ENCODE data around the gene CYP21A2.

DNA sequence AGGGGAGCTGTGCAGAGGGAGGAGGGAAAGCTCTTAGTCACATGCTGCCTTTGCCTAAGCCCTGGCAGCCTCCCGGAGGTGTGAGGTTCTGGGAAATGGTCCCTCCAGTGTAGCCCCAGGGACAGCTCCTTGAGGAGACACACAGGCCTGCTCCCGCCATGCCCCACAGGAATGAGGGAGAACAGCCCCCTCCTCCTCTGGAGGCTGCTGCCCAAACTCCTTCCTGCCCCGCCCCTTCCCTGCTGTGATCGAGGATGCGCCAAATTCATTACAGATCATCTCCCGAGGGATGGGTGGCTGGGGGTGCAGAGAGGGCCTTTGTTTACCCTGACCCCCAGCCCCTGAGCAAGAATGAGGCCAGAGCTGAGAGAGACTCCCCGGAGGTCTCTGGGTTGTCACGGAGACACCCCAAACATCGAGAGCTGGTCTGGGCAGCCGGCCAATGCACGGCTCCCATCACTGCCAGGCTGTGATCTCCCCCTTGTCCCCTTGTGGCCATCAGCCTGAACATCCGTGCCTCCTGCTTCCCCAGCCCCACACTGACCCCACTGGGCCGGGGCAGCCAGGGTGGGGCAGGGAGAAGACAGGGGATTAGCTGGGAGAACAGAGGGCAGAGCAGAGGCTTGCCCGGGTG, 8.4 kb downstream of the CYP21A2 start:
- TF ChIP-seq, protein P1, sequence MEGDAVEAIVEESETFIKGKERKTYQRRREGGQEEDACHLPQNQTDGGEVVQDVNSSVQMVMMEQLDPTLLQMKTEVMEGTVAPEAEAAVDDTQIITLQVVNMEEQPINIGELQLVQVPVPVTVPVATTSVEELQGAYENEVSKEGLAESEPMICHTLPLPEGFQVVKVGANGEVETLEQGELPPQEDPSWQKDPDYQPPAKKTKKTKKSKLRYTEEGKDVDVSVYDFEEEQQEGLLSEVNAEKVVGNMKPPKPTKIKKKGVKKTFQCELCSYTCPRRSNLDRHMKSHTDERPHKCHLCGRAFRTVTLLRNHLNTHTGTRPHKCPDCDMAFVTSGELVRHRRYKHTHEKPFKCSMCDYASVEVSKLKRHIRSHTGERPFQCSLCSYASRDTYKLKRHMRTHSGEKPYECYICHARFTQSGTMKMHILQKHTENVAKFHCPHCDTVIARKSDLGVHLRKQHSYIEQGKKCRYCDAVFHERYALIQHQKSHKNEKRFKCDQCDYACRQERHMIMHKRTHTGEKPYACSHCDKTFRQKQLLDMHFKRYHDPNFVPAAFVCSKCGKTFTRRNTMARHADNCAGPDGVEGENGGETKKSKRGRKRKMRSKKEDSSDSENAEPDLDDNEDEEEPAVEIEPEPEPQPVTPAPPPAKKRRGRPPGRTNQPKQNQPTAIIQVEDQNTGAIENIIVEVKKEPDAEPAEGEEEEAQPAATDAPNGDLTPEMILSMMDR (IDR thresholded peaks at IDR 0.05; ENCODE audit: poor library complexity) = no peak
- no peak for TF ChIP-seq EZH2 (IDR thresholded peaks at IDR 0.05; ENCODE audit: borderline replicate concordance)

All from hepatocyte (in vitro differentiated cells).